Panc1 (cell line): ENCODE results near the gene CAMK1D. TPM values are rescaled to one million over a fixed set of nuclear protein-coding genes. Genes with fewer than 3 reads are reported as not detected.

Experiments
- ATAC-seq: fragments of 200-7000 bp; cut with Tn5 transposase; 2 replicates; pipeline ENCODE4 v1.9.1; 2020; ENCODE audit warnings: mild to moderate bottlenecking, moderate library complexity
- BruUV-seq: library from RNA; stranded (reverse); fragments of 400-500 nt; replicated peaks from 2 replicates; lab custom pipeline; 2021; lab: Mats Ljungman, UMichigan
- CTCF ChIA-PET: fragments of 300-600 bp; sonication (Branson Sonifier 250); formaldehyde crosslinking; loops from one replicate; lab custom pipeline; 2022; ENCODE audit warnings: antibody characterized with exemption; lab: Charles Lee
- POLR2A ChIA-PET: fragments of 300-600 bp; sonication (Branson Sonifier 250); formaldehyde crosslinking; loops from one replicate; lab custom pipeline; 2022; ENCODE audit warnings: antibody characterized with exemption; lab: Charles Lee
- DNase-seq: peaks from one replicate; pipeline ENCODE4 v3.0.0-alpha.2; 2010; ENCODE audit warnings: low read depth, low spot score
- H3K27ac ChIP-seq: 2 replicates; pipeline ENCODE4 v1.5.1; 2011; ENCODE audit warnings: mild to moderate bottlenecking, low read length, inconsistent platforms
- H3K27me3 ChIP-seq: fragments of 200-500 bp; sonication (Bioruptor generic); 2 replicates; pipeline ENCODE4 v1.6.0; 2014; ENCODE audit warnings: low read length, inconsistent platforms; ENCODE audit not compliant: control insufficient read depth, insufficient read depth
- H3K36me3 ChIP-seq: fragments of 200-500 bp; sonication (Bioruptor generic); 2 replicates; pipeline ENCODE4 v1.5.1; 2014; ENCODE audit warnings: inconsistent platforms, mild to moderate bottlenecking, low read length, moderate library complexity; ENCODE audit not compliant: control insufficient read depth, insufficient read depth
- H3K4me1 ChIP-seq: 2 replicates; pipeline ENCODE4 v1.5.1; 2011; ENCODE audit warnings: inconsistent platforms, mild to moderate bottlenecking, low read length, moderate library complexity; ENCODE audit not compliant: control insufficient read depth, insufficient read depth
- H3K4me3 ChIP-seq, 2 experiments: 2 replicates each; pipeline ENCODE4 v1.5.1; 2011 to 2012; ENCODE audit warnings: low read depth in 2 of 2, low read length in 2 of 2, mild to moderate bottlenecking in 2 of 2, inconsistent platforms in 1 of 2, moderate library complexity in 1 of 2
- H3K9me3 ChIP-seq: fragments of 200-500 bp; sonication (Bioruptor generic); 2 replicates; pipeline ENCODE4 v1.5.1; 2014; ENCODE audit warnings: low read depth, mild to moderate bottlenecking, inconsistent platforms, low read length, moderate library complexity; ENCODE audit not compliant: control insufficient read depth, insufficient read depth
- CTCF ChIP-seq: fragments of 450-650 bp; IDR thresholded peaks from 2 replicates; pipeline ENCODE4 v1.5.1; 2017; ENCODE audit warnings: mild to moderate bottlenecking
- POLR2AphosphoS5 ChIP-seq: IDR thresholded peaks from 2 replicates; pipeline ENCODE4 v1.6.1; 2012; ENCODE audit warnings: mild to moderate bottlenecking, low read depth, low read length, moderate library complexity
- SIN3A ChIP-seq: IDR thresholded peaks from 2 replicates; pipeline ENCODE4 v1.6.1; 2012; ENCODE audit warnings: low read depth, mild to moderate bottlenecking, low read length, moderate library complexity, borderline replicate concordance; ENCODE audit not compliant: insufficient read depth
- TCF7L2 ChIP-seq: IDR thresholded peaks from 2 replicates; pipeline ENCODE4 v1.6.1; 2011; ENCODE audit warnings: mild to moderate bottlenecking, low read depth, low read length, inconsistent platforms
- in situ Hi-C: cut with HindIII; loops from 2 replicates; pipeline ENCODE4 v1.10.0; 2016; ENCODE audit warnings: low sequenced_read_pairs, low pct_unique_long_range_greater_than_20kb
- intact Hi-C: fragments of 100-400 bp; cut with micrococcal nuclease; formaldehyde crosslinking; loops from one replicate; pipeline ENCODE4 v1.10.0; 2022; ENCODE audit not compliant: unreplicated experiment
- total RNA-seq: library from RNA; stranded (reverse); gene quantifications from one replicate; pipeline ENCODE4 v1.2.1, GENCODE V29; 2021; ENCODE audit not compliant: unreplicated experiment
- TF ChIP-seq, protein P1 (sequence below), 2 experiments: IDR thresholded peaks; 2 replicates each; pipeline ENCODE4 v1.6.1; 2011 to 2012; ENCODE audit warnings: low read depth in 2 of 2, control low read depth in 1 of 2, low read length in 1 of 2, mild to moderate bottlenecking in 1 of 2, moderate library complexity in 1 of 2; ENCODE audit not compliant: insufficient read depth in 1 of 2

The CAMK1D gene
- total RNA-seq, 1 experiment from 2014 or later = 5.7 TPM

GRCh38 chr10:12774204-12774894 lies 425.0 kb downstream of the CAMK1D start:
- DNase-seq (no peak), ATAC-seq (no peak)
- POLR2A ChIA-PET = no interaction called here
- BruUV-seq = no TSS peak
- Histone ChIP-seq H3K36me3 (no peaks in the 10 kb centered on the region), H3K27me3 (no peaks in the 10 kb centered on the region), H3K4me3 (no peak overlapping the region), H3K4me1 (no peaks in the 10 kb centered on the region), H3K9me3 (no peaks in the 10 kb centered on the region), H3K27ac (no peak overlapping the region)
- CTCF ChIA-PET = no interaction called here
- TF ChIP-seq CTCF (no peak), SIN3A (no peak), POLR2AphosphoS5 (no peak), TCF7L2 (no peak)
- TF ChIP-seq, protein P1, sequence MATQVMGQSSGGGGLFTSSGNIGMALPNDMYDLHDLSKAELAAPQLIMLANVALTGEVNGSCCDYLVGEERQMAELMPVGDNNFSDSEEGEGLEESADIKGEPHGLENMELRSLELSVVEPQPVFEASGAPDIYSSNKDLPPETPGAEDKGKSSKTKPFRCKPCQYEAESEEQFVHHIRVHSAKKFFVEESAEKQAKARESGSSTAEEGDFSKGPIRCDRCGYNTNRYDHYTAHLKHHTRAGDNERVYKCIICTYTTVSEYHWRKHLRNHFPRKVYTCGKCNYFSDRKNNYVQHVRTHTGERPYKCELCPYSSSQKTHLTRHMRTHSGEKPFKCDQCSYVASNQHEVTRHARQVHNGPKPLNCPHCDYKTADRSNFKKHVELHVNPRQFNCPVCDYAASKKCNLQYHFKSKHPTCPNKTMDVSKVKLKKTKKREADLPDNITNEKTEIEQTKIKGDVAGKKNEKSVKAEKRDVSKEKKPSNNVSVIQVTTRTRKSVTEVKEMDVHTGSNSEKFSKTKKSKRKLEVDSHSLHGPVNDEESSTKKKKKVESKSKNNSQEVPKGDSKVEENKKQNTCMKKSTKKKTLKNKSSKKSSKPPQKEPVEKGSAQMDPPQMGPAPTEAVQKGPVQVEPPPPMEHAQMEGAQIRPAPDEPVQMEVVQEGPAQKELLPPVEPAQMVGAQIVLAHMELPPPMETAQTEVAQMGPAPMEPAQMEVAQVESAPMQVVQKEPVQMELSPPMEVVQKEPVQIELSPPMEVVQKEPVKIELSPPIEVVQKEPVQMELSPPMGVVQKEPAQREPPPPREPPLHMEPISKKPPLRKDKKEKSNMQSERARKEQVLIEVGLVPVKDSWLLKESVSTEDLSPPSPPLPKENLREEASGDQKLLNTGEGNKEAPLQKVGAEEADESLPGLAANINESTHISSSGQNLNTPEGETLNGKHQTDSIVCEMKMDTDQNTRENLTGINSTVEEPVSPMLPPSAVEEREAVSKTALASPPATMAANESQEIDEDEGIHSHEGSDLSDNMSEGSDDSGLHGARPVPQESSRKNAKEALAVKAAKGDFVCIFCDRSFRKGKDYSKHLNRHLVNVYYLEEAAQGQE (IDR thresholded peaks at IDR 0.05; ENCODE audit: insufficient read depth in 1 of 2, low read depth in 2 of 2, low read length in 1 of 2) = no peak
- intact Hi-C loops (no loop called here), in situ Hi-C loops (no loop called here)

DNA sequence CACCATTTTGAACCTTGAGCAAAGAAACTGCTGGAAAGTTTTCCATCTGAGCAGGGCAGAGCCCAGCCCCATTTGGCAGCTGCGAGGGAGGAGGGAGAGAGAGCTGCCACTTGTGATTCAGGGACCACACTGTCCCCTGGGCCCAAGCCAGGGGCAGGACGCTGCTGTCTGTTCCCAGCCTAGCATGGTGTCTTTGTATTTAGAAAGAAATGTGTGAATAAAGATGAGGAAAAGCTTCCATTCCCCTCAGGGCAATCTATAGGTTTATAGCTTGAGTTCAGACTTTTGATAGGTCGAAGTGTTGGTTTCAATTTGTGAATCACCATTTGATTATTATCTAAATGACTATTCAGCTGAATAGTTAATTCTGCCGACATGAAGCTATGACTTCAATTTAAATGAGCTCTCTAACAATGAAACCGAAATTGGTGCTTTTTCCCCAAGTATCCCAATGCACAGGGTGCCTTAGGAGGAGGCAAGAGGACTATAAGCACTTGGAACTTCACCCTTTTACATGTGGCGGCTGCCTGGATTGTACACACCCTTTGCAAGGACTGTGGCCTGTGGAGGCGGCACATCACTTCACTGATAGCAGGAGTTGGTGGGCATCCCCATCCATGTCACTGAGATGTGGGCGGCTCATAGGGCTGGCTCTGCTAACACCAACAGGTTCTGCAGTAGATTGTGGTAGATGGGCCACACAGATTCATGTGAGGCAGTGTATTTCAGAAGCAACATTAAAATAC lies 428.7 kb downstream of the CAMK1D start:
- DNase-seq (no peak), ATAC-seq (no peak)
- in situ Hi-C loops = no loop called here
- no peak for TF ChIP-seq POLR2AphosphoS5
- no peak for TF ChIP-seq SIN3A
- TF ChIP-seq CTCF = no peak
- no peaks in the 10 kb centered on the region for H3K9me3 ChIP-seq
- H3K4me1 ChIP-seq = no peaks in the 10 kb centered on the region
- no TSS peak for BruUV-seq
- H3K27ac ChIP-seq = no peak overlapping the region
- CTCF ChIA-PET = interaction anchor here (0.6 kb wide), 1 partner anchor 533 kb away, joined by 6 read pairs; no protein-coding TSS in a partner anchor
- H3K36me3 ChIP-seq = no peaks in the 10 kb centered on the region
- POLR2A ChIA-PET = no interaction called here
- H3K27me3 ChIP-seq = no peaks in the 10 kb centered on the region
- H3K4me3 ChIP-seq = no peak overlapping the region
- intact Hi-C loops = no loop called here
